ENCODE data around the gene LRRN2. TPM values are rescaled to one million over a fixed set of nuclear protein-coding genes. Genes with fewer than 3 reads are reported as not detected.
"Not testable (repeated sequence)": the region's sequence is repeated elsewhere in the genome, so short reads cannot be mapped to it uniquely, and the experiment has no call there.

Gene LRRN2
- total RNA-seq, 1 experiment from 2014 or later: 4.6 TPM

DNA sequence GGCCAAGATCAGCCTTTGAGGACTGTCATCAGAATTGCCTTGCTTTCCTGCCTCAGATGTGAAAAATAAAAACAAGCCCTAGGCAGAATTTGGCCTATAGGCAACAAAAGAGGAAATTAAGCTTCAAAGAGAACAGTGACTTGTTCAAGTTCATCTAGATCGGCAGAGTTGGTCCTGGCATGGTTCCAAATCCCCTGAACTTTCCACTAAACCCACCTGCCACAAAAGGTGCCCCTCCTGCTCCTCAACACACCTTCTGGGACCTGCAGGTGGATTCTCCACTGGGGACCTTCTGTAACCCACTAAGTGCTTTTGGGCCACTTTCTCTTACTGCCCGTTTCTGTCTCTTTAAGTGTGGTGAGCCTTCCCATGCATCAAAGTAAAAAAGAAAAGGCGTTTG lies 42.5 kb upstream of the LRRN2 start:
- Histone ChIP-seq H3K27ac (no peak overlapping the region), H4K20me1 (ENCODE audit: insufficient read depth) (no peaks in the 10 kb centered on the region), H3K4me3 (no peak overlapping the region), H3F3A (ENCODE audit: insufficient read depth, low read depth) (peaks cover 21% of the 10 kb centered on the region; the same call in 1 of the 2 replicates), H3K9me2 (ENCODE audit: insufficient read depth) (no peaks in the 10 kb centered on the region), H3K9me3 (ENCODE audit: insufficient read depth, low read depth) (no peaks in the 10 kb centered on the region), H3K36me3 (ENCODE audit: low read depth) (no peaks in the 10 kb centered on the region), H3K4me1 (replicated peaks; ENCODE audit: insufficient read depth) (peaks cover 45% of the 10 kb centered on the region), H3K4me2 (no peak overlapping the region; the same call in 1 of the 2 replicates), H2AFZ (no peak overlapping the region), H3K79me2 (ENCODE audit: low read depth) (no peaks in the 10 kb centered on the region), H3K27me3 (ENCODE audit: insufficient read depth, low read depth) (no peaks in the 10 kb centered on the region)
- CTCF ChIA-PET: no interaction called here
- BruUV-seq (replicated peaks): no TSS peak
- DNase-seq: no peak
- TF ChIP-seq, protein P1, sequence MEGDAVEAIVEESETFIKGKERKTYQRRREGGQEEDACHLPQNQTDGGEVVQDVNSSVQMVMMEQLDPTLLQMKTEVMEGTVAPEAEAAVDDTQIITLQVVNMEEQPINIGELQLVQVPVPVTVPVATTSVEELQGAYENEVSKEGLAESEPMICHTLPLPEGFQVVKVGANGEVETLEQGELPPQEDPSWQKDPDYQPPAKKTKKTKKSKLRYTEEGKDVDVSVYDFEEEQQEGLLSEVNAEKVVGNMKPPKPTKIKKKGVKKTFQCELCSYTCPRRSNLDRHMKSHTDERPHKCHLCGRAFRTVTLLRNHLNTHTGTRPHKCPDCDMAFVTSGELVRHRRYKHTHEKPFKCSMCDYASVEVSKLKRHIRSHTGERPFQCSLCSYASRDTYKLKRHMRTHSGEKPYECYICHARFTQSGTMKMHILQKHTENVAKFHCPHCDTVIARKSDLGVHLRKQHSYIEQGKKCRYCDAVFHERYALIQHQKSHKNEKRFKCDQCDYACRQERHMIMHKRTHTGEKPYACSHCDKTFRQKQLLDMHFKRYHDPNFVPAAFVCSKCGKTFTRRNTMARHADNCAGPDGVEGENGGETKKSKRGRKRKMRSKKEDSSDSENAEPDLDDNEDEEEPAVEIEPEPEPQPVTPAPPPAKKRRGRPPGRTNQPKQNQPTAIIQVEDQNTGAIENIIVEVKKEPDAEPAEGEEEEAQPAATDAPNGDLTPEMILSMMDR (conservative IDR thresholded peaks at IDR 0.05): no peak
- no peak for TF ChIP-seq EZH2 (IDR thresholded peaks at IDR 0.05; ENCODE audit: low read depth)
- intact Hi-C loops (cut with micrococcal nuclease; ENCODE audit: unreplicated experiment): no loop called here
- POLR2A ChIA-PET (ENCODE audit: unreplicated experiment): no interaction called here

DNA sequence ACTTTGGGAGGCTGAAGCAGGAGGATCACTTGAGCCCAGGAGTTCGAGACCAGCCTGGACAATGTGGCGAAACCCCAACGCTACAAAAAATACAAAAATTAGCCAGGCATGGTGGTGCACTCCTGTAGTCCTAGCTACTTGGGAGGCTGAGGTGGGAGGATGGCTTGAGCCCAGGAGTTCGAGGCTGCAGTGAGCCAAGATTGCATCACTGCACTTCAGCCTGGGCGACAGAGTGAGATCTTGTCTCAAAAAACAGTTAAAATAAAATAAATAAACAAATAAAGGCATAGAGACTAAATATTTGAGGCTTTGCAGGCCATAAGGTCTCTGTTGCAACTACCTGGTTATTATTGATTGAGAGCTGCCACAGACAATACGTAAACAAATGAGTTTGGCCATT lies 41.9 kb upstream of the LRRN2 start:
- Histone ChIP-seq H3F3A (ENCODE audit: insufficient read depth, low read depth) (peaks cover 21% of the 10 kb centered on the region; the same call in 1 of the 2 replicates), H3K4me1 (replicated peaks; ENCODE audit: insufficient read depth) (peaks cover 45% of the 10 kb centered on the region)
- H3K27ac ChIP-seq; H3K4me2 ChIP-seq; H3K9me3 ChIP-seq (ENCODE audit: insufficient read depth, low read depth); H3K79me2 ChIP-seq (ENCODE audit: low read depth); POLR2A ChIA-PET (ENCODE audit: unreplicated experiment); H3K27me3 ChIP-seq (ENCODE audit: insufficient read depth, low read depth); DNase-seq; intact Hi-C loops (cut with micrococcal nuclease; ENCODE audit: unreplicated experiment); H3K9me2 ChIP-seq (ENCODE audit: insufficient read depth); H3K36me3 ChIP-seq (ENCODE audit: low read depth); H3K4me3 ChIP-seq; CTCF ChIA-PET; BruUV-seq (replicated peaks); H2AFZ ChIP-seq; H4K20me1 ChIP-seq (ENCODE audit: insufficient read depth): not testable (repeated sequence)

DNA sequence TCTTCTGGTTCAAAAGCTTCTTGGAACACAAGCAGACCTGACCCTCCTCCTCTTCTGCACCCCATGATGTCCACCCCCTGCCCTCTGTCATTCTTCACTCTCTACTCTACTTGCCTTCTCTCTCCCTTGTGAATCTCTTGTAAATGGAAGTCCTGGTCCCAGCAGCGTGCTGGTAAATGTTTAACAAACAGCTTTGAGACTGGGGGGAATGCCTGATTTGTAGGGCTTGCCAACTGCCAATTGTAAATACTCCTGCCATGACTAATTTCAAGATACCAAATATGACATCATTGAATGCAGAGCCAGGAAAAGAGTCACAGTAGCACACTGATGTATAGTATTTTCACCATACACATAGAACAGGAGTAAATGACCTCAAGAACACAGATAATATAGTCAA lies 40.9 kb upstream of the LRRN2 start:
- no peaks in the 10 kb centered on the region for H3K36me3 ChIP-seq (ENCODE audit: low read depth)
- no TSS peak for BruUV-seq (replicated peaks)
- peak in 1 of 2 experiments; percentile 58 for DNase-seq
- no peaks in the 10 kb centered on the region for H3K27me3 ChIP-seq (ENCODE audit: insufficient read depth, low read depth)
- no peaks in the 10 kb centered on the region for H3K79me2 ChIP-seq (ENCODE audit: low read depth)
- no peak overlapping the region for H2AFZ ChIP-seq
- POLR2A ChIA-PET (ENCODE audit: unreplicated experiment): no interaction called here
- no peaks in the 10 kb centered on the region for H3K9me3 ChIP-seq (ENCODE audit: insufficient read depth, low read depth)
- intact Hi-C loops (cut with micrococcal nuclease; ENCODE audit: unreplicated experiment): no loop called here
- peak overlapping the region; percentile 37; the same call in 1 of the 2 replicates for H3K4me2 ChIP-seq
- no peak overlapping the region for H3K27ac ChIP-seq
- H3K4me1 ChIP-seq (replicated peaks; ENCODE audit: insufficient read depth): peaks cover 45% of the 10 kb centered on the region
- H4K20me1 ChIP-seq (ENCODE audit: insufficient read depth): no peaks in the 10 kb centered on the region
- TF ChIP-seq, protein P1 (conservative IDR thresholded peaks at IDR 0.05): no peak
- no peak for TF ChIP-seq EZH2 (IDR thresholded peaks at IDR 0.05; ENCODE audit: low read depth)
- no peaks in the 10 kb centered on the region for H3K9me2 ChIP-seq (ENCODE audit: insufficient read depth)
- no peak overlapping the region for H3K4me3 ChIP-seq
- CTCF ChIA-PET: no interaction called here
- peaks cover 21% of the 10 kb centered on the region; the same call in 1 of the 2 replicates for H3F3A ChIP-seq (ENCODE audit: insufficient read depth, low read depth)

Measured in PC-9 (cell line).